HuH-7.5 (cell line): Measurements from ENCODE around the gene ERFL.
"Not testable (repeated sequence)": the region's sequence is repeated elsewhere in the genome, so short reads cannot be mapped to it uniquely, and the experiment has no call there.

Experiments
- DNase-seq: peaks from one replicate; pipeline ENCODE4 v3.0.0; 2011; ENCODE audit warnings: low spot score

Gene ERFL

DNA sequence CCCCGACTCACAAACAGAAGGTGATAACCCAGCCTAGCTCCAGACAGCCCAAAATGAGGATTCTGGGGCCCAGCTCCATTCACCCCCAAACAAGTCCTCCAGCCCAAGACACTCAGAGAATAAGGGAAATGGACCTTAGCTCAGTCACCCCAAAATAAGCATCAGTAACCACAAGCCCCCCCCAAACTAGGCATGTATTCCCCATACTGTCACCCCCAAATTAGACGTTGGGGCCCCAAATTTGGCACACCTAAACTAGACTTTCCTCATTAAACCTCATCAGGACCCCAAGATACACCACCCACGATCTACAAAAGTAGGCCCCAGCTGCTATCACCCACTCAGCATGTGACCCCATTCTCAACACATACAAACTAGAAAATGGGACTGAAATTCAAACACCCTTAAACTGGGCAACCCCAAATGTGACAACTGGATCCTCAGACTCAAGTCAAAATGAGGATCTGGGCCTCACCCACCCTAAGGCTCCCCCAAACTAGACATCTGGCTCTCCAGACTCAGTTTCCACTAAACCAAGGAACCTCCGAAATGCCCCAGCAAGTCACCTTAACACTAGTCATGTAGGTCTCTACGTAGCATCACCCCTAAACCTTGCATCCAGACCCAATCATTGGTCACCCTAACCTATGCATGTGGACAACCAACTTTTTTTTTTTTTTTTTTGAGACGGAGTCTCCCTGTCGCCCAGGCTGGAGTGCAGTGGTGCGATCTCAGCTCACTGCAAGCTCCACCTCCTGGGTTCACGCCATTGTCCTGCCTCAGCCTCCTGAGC, 13.4 kb upstream of the ERFL start:
- DNase-seq: no peak

DNA sequence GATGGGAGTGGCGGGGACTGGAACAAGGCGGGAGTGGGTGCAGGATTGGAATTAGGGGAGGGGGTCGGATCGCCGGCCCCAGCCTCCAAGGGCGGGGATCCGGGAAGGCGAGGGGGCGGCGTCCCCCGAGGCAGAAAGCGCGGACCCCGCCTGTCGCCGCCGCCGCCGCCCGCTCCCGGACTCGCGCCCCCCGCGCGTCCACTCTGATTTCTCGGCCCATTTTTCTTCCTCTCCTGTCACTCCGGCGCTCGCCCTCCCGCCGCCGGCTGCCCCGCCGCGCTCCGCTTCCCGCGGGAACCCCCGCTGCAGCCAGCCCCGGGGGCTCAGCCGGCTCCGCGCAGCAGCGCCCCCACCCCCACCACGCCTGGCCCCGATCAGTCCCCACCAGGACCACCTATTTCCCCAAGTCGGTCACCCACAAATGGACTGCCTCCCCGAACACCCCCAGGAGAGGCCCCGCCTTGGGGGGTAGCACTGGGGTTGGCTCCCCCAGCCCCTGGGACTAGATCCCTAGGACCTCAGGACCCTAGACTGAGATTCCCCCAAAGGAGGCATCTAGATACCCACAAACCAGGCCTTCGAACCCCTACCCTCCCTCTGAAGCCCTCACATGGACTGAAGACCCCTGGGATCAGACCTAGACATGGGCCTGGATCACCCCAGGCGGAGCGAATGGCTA, 12.6 kb upstream of the ERFL start:
- DNase-seq: no peak

DNA sequence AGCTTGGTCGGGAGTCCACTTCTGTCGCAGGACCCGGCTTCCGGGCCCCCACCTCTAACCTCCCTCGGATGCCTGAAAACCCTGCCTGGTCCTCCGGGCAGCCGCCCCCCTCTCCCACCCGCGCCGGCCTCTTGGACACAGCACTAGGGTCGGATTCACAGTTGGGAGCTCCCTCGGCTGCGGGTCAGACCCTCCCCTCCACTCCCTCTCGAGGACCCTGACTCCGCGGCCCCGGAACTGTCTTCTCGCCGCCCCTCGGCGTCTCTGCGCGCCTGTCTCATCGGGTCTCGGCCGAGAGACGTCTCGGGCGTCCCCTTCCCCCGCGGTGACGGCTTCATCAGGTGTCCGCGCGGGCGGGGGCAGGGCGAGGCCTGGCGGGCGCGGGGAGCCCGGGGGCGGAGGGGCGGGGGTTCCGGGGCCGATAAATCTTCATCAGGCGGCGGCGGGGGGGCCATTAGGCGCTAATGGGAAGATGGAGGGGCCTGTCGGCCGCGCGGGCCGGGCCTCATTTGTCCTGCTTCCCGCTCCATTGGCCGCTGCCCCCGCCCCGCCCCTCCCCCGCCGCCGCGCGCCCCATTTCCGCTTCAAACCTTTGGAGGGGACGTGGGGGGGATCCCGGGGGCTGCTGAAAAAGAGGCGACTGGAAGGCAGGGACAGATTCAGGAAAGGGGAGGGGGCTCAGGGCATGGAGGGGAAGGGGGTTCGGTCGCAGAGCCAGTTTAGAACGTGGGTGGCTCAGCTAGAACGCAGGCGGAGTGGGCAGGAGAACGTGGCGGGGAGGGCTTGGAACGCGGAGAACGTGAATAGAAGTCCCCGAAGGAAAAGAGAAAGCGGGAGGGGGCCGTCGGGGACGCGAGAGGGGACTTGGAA, 11.8 kb upstream of the ERFL start:
- no peak for DNase-seq

DNA sequence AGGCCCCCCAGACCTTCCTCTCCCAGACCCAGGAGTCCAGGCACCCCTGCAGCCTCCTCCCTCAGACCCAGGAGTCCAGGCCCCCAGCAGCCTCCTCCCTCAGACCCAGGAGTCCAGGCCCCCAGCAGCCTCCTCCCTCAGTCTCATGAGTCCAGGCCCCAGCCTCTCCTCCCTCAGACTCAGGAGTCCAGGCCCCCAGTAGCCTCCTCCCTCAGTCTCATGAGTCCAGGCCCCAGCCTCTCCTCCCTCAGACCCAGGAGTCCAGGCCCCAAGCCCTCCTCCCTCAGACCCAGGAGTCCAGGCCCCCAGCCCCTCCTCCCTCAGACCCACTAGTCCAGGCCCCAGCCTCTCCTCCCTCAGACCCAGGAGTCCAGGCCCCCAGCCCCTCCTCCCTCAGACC, 11.0 kb upstream of the ERFL start:
- DNase-seq: not testable (repeated sequence)

DNA sequence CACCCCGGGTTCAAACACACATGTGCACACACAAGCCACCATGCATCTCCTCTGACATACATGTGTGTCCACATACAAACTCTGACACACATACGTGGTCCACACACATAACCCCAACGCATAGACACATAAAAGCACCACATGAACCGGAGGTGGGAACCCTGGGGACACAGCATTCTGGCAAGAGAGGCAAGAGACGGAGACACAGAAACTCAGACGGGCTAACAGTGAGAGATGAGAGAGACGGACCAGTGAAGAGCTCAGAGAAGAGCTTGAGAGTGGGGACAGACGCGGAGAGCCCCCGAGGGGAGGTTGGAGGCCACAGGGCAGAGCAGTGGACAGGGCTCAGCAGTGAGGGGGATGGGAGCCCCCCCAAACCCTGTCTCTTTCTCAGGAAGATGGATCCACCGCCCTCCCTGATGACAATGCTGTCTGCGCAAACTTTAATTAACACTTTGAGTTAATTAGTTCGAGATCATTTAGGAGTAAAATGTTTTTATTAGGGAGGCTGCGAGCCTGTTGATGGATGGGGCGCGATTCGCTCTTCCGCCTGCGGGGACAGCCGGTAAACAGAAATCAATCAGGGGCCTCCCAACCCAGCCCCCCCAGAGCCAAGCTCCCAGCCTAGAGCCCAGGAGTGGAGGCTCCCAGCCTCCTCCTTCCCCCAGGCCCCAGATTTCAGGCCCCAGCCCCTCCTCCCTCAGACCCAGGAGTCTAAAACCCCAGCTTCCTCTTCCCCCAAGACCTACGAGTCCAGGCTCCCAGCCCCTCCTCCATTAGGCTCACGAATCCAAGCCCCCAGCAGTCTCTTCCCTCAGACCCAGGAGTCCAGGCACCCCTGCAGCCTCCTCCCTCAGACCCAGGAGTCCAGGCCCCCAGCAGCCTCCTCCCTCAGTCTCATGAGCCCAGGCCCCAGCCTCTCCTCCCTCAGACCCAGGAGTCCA, 9.5 kb upstream of the ERFL start:
- no peak for DNase-seq

DNA sequence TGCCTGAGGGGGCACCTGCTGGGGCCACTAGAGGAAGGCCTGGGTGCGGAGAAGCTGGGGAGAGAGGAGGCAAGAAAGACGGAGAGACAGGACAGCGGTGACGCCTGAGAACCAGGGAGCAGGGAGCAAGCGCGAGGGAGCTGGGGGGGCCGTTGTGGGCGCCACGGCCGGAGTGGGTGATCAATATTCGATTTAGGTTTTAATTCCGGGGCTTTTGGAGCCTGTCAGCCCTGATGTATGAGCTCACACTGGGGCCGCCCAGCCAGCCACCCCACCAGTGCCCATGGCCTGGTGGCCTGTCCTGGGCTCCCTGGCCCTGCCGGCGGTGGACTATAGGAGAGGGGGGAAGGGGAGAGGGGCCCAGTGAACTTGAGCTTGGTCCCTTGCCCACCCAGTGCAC, 8.7 kb upstream of the ERFL start:
- no peak for DNase-seq

DNA sequence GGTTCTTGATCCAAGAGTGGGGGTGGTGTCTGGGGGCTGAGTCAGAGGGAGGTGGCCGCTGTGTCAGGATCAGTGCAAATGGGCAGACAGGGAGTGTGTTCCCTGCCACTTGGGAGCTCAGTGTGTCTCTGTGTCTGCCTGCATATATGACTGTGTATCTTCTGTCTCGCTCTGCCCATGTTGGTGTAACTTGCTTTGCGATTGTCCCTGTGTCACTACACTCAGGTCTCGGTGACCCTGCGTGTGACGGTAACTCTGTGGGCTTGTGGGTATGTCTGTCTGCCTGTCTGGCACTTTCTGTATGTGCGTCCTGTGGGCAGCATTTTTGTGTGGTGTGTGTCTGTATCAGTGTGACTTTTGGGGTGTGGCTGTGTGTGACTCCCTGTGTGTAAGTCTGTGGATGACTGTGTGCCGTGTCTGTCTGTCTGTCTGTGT, 8.2 kb upstream of the ERFL start:
- no peak for DNase-seq

DNA sequence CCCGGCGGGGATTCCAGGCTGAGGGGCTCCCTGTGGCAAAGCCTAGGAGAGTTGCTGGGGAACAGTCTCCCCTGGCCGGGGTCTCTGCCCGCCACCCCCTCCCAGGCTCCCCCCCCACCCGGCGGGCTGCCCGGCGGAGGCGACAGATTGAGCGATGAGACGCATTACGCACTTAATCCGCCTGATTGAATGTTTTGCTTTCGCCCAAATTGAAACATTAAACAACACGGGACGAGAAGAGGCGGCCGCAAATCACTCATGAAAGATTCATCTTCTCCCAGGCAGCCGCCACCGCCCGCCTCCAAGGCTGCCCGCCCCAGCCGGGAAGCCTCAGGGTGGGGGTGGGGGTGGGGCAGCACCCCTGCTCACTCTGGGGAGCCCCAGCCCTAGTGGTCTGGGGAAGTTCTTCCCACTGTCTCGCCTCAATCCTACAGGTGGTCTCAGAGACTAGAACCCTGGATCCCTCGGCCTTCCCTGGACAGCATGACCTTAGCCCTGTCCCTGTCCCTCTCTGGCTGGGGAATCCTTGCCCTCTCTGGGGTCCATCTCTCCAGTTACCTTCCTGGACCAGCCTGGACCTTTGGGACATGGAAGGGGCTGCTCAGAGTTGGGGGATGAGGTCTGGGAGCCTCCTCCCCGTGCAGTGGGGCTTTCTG, 7.6 kb upstream of the ERFL start:
- no peak for DNase-seq

DNA sequence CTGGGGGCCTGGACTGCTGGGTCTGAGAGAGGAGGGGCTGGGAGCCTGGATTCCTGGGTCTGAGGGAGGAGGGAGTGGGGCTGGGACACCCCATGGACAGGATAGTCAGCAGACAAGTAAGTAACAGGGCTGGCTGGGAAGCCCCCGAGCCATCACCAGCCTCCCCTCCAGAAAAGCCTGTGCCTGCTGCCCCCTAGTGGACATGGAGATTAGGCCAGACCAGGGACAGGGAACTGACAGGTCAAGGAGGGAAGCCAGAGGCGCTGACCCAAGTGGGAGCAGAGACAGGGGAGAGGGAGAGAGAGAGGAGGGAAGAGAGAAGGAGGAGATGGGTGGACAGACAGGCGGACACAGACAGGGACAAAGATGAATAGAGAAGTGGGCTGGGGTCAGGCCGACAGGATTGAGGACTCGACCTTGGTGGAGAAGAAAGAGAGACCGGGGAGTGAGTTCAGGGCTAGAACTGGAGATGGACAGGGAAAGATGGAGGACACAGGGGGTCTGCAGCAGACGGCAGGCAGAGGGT, 6.7 kb upstream of the ERFL start:
- DNase-seq: peak; percentile 98

DNA sequence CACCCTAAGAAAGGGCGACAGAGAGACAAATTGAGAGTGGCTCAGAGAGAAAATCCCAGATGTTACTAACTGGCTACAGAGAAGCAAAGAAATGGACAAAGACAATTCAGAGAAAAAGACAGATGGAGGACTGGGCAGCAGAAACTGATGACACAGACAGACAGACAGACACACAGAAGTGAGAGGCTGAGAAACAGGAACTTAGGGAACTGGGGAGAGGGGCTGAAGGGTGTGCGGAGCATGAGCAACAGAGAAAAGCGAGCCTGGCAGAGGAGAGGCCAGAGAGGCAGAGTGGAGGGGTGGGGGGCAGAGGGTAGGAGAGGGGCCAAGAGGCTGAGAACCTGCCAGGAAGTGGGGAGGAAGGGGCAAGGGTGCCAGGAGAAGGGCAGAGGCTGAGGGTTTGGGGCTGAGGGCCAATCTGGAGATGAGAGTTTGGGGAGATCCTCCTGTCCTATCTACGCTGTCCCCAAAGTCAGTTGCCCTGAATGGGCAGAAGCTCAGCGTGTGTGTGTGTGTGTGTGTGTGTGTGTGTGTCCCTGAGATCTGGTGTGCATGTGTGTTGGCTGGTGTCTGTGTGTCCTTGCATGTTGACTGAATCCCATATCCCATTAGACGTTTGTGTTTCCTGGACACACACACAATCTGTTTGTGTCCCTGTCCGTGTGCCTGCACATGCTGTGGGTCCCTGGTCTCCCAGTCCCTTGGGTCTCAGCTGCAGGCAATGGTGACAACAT, 5.6 kb upstream of the ERFL start:
- no peak for DNase-seq

DNA sequence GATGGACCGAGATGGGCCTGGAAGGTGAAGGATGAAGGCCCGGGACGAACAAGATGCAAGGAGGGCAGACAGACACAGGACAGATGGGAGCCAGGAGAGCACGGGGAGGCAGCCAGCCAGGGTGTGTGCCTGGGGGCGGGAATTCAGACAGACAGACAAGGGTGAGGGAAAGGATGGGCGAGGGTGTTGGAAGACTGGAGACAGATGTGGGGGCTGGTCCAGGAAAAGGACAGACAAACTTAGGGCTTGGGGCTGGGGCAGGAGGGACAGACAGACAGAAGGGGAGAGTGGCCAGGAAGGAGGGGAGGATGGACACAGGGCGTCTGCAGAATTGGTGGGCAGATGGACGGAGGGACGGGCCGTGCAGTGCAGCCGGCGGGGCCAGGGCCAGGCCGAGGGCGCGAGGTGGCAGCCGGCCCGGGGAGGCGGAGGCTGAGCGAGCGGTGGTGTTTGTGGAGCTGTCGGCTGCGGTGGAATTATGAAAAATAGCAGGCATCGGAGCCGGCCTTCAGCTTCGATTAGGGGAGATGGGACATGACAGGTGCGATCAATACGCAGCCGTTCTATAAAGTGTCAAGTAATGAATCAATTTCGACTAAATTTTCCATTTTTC, 4.6 kb upstream of the ERFL start:
- no peak for DNase-seq

DNA sequence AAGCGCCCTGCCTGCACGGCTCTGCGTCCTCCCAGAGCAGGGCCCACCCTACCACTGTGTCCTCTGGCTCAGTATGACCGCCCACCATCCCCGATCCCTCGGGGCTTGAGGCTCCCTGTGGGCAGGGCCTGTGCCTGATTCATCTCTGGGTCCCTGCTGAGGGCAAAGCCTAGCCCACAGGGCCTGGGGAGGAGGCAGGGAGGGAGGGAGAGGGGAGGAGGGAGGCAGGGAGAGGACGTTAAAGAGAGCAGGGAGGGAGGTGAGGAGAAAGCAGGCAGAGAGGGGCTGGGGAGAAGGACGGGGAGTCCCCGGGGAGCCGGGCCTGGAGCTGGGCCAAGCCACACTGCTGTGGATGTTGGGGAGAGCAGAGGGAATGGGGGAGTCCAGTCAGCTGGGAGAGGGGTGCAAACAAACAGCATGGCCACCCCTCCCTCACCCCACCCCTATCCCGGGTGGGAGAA, 4.0 kb upstream of the ERFL start:
- DNase-seq: no peak

DNA sequence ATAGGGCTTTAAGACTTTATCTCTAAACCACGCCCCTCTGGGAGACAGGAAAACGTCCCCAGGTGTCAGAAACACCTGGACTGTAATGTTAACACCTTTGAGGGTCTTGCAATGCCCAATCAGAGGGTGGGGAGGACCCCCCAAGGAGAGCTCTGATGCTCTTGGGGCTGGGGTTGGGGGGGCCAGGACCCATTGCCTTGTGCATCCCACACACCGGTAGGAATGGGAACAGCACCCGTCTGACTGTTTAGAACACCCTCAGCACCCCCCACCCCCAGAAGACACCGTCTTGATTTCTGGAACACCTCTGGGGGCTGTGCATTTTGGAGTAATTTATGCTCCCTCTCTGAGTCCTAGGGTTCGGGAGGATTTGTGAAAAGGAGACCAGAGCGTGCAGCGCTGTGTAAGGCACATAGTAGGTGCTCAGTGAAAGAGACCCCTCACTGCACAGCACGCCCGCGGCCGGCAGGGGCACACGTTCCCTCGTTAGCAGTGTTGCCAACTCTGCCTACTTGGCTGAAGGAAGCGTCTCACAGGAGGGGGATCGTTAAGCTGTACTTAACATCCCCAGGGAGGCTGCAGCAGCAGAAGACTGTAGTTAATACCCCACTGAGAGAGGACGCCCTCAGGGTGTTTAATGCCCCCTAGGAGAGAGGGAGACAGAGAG, 2.8 kb upstream of the ERFL start:
- DNase-seq: no peak

DNA sequence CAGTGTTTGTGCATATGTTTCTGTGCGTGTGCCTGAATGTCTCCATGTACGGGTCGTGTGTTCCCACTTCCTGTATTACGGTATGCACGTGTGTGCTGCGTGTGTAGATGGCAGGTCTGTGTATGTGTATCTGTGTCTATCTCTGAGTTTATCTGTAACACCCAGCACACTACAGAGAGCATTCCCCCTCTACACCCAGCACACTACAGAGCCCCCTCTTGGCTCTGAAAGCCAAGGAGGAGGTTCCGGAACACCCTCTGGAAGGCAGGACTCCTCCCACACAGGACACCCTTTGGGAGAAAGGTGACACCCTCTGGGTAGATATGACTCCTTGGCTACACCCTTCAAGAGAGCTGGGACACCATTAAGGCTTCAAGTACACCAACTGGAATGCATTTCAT, 2.1 kb upstream of the ERFL start:
- no peak for DNase-seq

DNA sequence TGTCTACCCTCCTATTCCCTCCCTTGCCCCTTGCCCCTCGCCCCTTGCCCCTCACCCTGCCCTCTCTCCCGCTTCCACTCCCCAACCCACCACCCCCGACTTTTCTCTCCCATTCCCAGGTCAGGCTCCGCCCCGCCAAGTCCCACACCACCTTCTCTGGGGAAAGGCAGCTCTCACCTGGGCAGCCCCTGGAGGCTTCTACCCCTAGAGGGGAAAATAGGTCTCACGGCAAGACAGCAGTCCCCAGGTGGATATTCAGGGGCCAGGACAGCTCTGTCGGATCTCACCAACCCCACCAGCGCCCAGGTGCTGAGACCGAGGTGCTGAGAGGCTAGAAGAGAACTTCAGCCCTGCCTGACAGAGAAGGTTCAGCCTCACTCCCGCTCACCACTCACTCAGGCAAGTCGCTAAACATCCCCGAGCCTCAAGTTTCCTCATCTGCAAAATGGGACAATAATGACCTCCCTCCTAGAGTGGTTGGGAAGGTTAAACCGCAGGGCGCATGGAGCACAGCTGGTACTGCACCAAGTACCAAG, 1.4 kb upstream of the ERFL start:
- DNase-seq: no peak

DNA sequence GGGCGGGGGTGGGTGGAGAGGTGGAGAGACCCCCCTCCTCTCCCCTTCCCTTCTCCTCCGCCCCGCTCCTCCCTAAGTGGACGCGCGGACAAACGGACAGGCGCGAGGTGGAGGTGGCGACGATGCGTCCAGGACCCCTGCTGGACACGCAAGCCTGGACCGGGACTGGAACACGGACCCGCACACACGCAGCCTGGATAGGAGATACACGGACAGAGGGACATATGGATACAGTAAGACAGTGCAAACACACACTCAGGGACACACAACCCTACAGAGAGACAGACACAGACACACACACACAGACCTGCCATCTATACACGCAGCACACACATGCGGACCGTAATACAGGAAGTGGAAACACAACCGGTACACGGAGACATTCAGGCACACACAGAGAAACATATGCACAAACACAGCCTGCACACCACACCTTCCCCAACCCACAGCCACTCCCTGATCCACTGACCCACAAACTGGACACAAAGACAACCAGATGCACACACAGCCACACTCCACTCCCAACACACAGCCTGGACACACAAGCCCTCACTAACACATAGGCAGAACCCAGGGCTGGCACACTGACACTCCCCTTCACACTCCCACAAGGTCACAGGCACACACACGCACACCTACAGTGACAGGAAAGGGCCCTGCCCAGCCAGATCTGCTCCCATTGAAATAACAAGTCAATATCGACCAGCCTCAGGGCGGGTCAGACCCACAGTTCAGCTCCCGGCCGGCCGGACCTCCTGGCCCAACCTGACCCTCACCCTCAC, 696 bp upstream of the ERFL start:
- DNase-seq: peak; percentile 73

DNA sequence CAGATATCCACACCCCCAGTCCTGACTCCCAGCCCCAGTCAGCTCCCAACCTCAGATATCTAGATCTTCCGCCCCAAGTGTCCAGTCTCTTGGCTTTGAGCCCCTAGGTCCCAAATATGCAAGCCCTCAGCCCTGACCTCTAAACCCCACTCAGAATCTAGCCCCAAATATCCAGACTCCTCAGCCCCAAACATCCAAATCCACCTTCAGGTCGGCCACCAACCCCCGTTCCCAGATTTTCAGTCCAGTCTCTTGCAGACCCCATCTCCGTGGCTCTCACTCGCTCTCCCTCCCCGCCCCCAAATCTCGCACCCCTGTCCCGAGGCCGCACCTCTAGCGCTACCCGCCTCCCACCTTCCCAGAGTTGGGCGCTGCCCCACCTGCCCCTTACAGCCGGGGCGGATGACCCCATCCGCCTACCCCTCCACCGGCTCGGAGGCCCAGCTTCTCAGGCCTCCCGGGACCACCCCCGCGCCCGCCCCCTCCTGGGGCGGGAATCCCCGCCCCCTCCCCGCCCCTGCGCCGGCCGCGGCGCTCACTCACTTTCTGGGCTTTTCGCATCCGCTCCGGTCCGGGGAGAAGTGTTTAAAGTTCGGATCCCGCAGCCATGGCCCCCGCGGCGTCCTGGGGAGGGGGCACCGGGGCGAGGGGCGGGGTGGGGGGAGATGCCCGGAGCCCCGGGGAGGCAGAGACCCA, 604 bp downstream of the ERFL start:
- peak; percentile 78 for DNase-seq
